Activated naive CD8-positive, alpha-beta T cell treated with anti-CD3 and anti-CD28 coated beads for 36 hours (primary cell): Measurements from ENCODE around the gene SLIT1. TPM values are rescaled to one million over a fixed set of nuclear protein-coding genes. Genes with fewer than 3 reads are reported as not detected.

Experiments
- total RNA-seq, 2 experiments: library from RNA; stranded (reverse); gene quantifications; one replicate each; pipeline ENCODE4 v1.2.3, GENCODE V29; 2021

The SLIT1 gene
- total RNA-seq, 2 experiments from 2014 or later, result 0.08 to 0.27 TPM

Other genes with a start within 250 kb of the SLIT1 start
- 10 to 100 TPM; 36.1 to 42.9 TPM for gene ARHGAP19, start 106.7 kb upstream of the SLIT1 start, total RNA-seq
- 1 to 10 TPM; 2.7 to 3.2 TPM for gene FRAT1, start 133.3 kb upstream of the SLIT1 start, total RNA-seq
- 1 to 10 TPM; 8.8 to 9.5 TPM for gene FRAT2, start 148.8 kb upstream of the SLIT1 start, total RNA-seq
- 10 to 100 TPM; 82.2 to 88.4 TPM for gene RRP12, start 215.4 kb upstream of the SLIT1 start, total RNA-seq
- 100 to 1,000 TPM; 933 to 982 TPM for gene PGAM1, start 240.2 kb upstream of the SLIT1 start, total RNA-seq